GM19463 (cell line): Measurements from ENCODE around the gene ZNF804A.
A peak's percentile ranks its signal among the peaks of the same experiment; 100 is the strongest.
"Not testable (repeated sequence)": the region's sequence is repeated elsewhere in the genome, so short reads cannot be mapped to it uniquely, and the experiment has no call there.

Experiments used
- ATAC-seq: cut with Tn5 transposase; IDR thresholded peaks from one replicate; pipeline ENCODE4 v1.9.1; 2021; ENCODE audit warnings: mild to moderate bottlenecking, moderate library complexity; ENCODE audit not compliant: unreplicated experiment

Gene ZNF804A

GRCh38 chr2:184814421-184814820 is 216.1 kb downstream of the ZNF804A start:
- no peak for ATAC-seq

- no peak for ATAC-seq
Observed at GRCh38 chr2:184815824-184816223, 217.5 kb downstream of the ZNF804A start.

GRCh38 chr2:184824597-184824996 is 226.3 kb downstream of the ZNF804A start:
- ATAC-seq: no peak

GRCh38 chr2:184830531-184830930 is 232.2 kb downstream of the ZNF804A start:
- ATAC-seq: peak; percentile 41

DNA sequence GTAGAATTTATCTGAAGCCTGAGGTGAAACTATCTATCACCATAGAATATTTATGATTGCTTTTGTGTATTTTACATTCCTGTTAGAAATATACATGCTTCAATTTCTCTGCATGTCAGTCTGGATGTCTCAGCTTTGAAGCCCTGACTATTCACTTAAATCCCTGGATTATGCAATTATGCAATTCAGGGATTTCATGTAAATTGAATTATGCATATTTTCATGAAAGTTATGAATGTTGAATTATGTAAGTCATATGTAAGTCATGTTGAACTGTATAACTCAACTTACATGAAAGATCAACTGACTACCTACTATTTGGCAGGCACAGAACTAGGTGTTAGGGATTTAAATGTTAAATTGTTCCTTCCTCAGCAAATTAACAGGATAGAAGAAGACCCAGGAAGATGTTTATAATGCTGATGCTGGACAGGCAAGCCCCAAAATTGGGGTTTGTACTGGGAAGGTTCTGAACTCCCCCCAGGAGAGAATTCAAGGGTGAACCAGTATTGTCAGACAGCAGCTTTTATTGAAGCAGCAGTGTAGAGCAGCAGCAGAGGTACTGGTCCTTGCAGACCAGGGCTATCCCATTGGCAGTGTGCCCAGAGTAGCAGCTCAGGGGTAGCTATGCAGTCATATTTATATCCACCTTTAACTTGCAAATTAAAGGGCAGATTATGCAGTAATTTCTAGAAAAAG is 236.5 kb downstream of the ZNF804A start:
- ATAC-seq: peak; percentile 31

- ATAC-seq: peak; percentile 67
Observed at GRCh38 chr2:184835398-184835715, 237.0 kb downstream of the ZNF804A start.

- no peak for ATAC-seq
Observed at GRCh38 chr2:184847331-184847730, 249.0 kb downstream of the ZNF804A start.

GRCh38 chr2:184849516-184849915 is 251.2 kb downstream of the ZNF804A start:
- no peak for ATAC-seq

GRCh38 chr2:184851576-184851975 is 253.2 kb downstream of the ZNF804A start:
- ATAC-seq: no peak

DNA sequence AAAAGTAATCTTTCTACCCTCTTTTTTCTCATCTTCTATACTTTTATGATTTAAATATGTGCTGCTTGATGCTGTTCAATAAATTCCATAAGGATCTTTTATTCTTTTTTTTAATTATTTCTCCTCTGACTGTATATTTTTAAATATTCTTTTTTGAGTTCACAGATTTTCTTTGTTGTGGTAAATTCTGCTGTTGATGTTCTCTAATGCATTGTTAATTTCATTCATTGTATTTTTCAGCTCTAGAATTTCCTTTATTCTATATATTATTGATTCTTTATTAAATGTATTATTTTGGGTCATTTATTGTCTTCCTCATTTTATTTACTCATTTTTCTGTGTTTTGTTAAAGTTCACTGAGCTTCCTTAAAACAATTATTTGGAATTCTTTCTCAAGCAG is 260.9 kb downstream of the ZNF804A start:
- no peak for ATAC-seq

DNA sequence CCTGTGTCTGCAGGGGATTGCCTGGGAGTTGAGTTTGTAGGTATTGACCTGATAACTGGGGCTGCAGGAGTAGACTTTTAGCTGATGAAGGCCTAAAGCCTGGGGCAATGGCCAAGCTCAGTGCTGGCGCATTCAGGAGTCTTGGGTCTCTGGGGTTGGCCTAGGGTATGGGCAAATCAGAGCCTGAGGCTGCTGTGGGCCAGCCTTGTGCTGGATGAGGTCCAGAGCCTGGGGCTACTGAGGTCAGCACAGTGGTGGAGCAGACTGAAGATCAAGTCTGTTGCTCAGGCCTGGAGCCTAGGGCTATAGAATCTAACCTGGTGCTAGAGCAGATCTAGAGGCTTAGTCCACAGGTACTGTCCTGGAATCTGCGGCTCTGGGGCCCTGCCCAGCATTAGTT is 262.4 kb downstream of the ZNF804A start:
- no peak for ATAC-seq

DNA sequence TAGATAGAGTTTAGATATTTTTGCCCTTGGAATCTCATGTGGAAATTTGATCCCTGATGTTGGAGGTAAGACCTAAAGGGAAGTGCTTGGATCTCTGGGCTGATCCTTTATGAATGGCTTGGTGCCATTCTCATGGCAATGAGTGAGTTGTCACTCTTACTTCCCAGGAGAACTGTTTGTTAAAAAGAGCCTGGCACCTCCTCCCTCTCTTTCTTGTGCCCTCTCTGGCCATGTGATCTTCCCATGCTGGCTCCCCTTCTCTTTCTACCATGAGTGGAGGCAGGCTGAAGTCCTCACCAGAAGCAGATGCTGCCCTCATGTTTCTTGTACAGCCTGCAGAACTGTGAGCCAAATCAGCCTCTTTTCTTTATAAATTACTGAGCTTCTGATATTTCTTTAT is 276.9 kb downstream of the ZNF804A start:
- ATAC-seq: no peak

DNA sequence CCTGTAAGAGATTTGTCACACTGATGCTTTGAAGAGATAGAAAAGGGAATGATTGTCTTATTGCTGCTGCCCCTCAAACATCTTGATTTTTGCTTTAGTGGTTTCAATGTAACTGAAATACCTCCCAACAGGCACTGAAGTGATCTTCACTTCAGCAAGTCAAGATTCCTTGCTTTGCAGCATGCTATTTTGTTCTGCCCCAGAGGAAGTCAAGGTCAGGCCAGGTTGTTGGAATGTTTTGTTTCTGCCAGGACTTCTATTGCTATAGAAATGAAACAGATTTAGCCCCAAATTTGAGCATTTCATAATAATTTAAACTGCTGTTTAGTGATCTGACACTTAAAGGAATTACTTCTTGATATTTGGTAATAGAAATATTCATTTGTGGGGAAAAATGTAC is 277.6 kb downstream of the ZNF804A start:
- no peak for ATAC-seq

GRCh38 chr2:184877909-184878308 is 279.6 kb downstream of the ZNF804A start:
- ATAC-seq: no peak

- no peak for ATAC-seq
Observed at GRCh38 chr2:184879671-184880070, 281.3 kb downstream of the ZNF804A start.

DNA sequence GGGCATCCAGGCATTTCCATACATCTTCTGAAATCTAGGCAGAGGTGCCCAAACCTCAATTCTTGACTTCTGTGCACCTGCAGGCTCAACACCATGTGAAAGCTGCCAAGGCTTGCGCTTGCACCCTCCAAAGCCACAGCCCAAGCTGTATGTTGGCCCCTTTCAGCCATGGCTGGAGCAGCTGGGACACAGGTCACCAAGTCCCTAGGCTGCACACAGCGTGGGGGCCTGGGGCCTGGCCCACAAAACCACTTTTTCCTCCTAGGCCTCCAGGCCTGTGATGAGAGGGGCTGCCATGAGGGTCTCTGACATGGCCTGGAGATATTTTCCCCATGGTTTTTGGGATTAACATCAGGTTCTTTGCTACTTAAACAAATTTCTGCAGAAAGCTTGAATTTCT is 288.3 kb downstream of the ZNF804A start:
- ATAC-seq: not testable (repeated sequence)

DNA sequence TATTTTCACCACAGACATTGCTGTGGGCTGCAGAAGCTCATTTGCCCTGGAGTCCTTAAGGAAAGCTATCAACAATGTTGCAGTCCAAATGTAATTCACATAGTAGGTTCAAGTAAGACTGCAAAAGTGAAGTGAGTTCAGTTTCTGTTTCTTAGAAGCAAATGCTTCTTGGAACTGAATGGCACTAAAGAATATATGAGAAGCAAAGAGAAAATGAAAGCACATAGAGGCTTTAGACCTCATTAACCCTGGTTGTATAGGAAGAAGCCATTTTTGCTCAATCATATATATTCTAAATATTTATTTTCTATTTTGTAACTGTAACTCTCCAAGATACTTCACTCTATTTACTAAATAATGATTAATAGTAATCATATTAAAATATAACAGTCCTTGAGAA is 292.0 kb downstream of the ZNF804A start:
- ATAC-seq: peak; percentile 60

GRCh38 chr2:184904991-184905390 is 306.7 kb downstream of the ZNF804A start:
- no peak for ATAC-seq

- no peak for ATAC-seq
Observed at GRCh38 chr2:184906160-184906559, 307.8 kb downstream of the ZNF804A start.

DNA sequence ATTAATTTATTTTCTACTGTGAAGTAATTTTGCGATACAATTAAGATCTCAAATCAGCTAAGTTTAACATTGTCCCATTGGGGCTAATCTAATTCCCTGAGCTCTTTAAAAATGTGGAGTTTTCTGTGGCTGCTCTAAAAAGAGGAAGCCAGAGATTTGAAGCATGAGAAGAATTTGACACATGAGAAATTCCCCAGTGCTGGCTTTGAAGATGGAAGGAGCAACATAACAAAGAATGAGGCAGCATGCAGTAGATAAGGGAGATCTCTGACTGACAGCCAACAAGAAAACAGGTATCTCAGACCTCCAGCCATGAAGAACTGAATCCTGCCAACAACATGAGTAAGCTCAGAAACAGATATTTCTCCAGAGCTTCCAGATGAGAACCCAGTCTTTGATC is 308.4 kb downstream of the ZNF804A start:
- no peak for ATAC-seq

GRCh38 chr2:184908966-184909365 is 310.6 kb downstream of the ZNF804A start:
- ATAC-seq: no peak

GRCh38 chr2:184920451-184920965 is 322.2 kb downstream of the ZNF804A start:
- ATAC-seq: no peak

DNA sequence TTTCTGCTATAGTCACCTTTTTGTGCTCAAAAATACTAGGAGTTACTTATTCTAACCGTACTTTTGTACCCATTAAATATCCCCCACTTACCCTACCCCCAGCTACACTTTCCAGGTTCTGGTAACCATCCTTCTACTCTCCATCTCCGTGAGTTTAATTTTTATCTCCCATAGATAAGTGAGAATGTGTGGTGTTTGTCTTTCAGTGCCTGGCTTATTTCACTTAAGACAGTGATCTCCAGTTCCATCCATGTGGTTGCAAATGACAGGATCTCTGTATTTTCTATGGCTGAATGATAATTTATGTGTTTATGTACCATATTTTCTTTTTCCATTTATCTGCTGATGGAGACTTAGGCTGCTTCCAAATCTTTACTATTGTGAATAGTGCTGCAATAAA is 323.3 kb downstream of the ZNF804A start:
- ATAC-seq: no peak
